Right kidney (tissue), 1 donor: ENCODE data around the gene TEX53.
A peak's percentile ranks its signal among the peaks of the same experiment; 100 is the strongest.

Source experiments
- DNase-seq: peaks from one replicate; pipeline ENCODE4 v3.0.0-alpha.2; 2016

TEX53 gene

GRCh38 chr9:114638404-114638803, 19.2 kb downstream of the TEX53 start:
- DNase-seq, result no peak

GRCh38 chr9:114634387-114634786, 23.2 kb downstream of the TEX53 start:
- DNase-seq, result no peak

GRCh38 chr9:114633438-114634089, 24.0 kb downstream of the TEX53 start:
- no peak for DNase-seq

GRCh38 chr9:114631166-114631565, 26.4 kb downstream of the TEX53 start:
- DNase-seq, result no peak

- no peak for DNase-seq
Measured at GRCh38 chr9:114629563-114630090, 28.0 kb downstream of the TEX53 start.

- no peak for DNase-seq
Measured at GRCh38 chr9:114627553-114627952, 30.1 kb downstream of the TEX53 start.

- no peak for DNase-seq
Measured at GRCh38 chr9:114626415-114627020, 31.1 kb downstream of the TEX53 start.

- no peak for DNase-seq
Measured at GRCh38 chr9:114624677-114625076, 32.9 kb downstream of the TEX53 start.

- no peak for DNase-seq
Measured at GRCh38 chr9:114621975-114622609, 35.5 kb downstream of the TEX53 start.

- DNase-seq, result no peak
Measured at GRCh38 chr9:114621561-114621960, 36.0 kb downstream of the TEX53 start.

- peak; percentile 25 for DNase-seq
Measured at GRCh38 chr9:114619191-114619761, 38.3 kb downstream of the TEX53 start.

- no peak for DNase-seq
Measured at GRCh38 chr9:114616684-114617520, 40.7 kb downstream of the TEX53 start.

- DNase-seq, result no peak
Measured at GRCh38 chr9:114614373-114614772, 43.2 kb downstream of the TEX53 start.

GRCh38 chr9:114613919-114614318, 43.7 kb downstream of the TEX53 start:
- no peak for DNase-seq

- no peak for DNase-seq
Measured at GRCh38 chr9:114613087-114613486, 44.5 kb downstream of the TEX53 start.

GRCh38 chr9:114612272-114612923, 45.2 kb downstream of the TEX53 start:
- DNase-seq, result no peak

- peak; percentile 88 for DNase-seq
Measured at GRCh38 chr9:114611516-114612271, 45.9 kb downstream of the TEX53 start.

GRCh38 chr9:114608525-114608796, 49.1 kb downstream of the TEX53 start:
- DNase-seq, result no peak

- no peak for DNase-seq
Measured at GRCh38 chr9:114607671-114608524, 49.7 kb downstream of the TEX53 start.

- DNase-seq, result no peak
Measured at GRCh38 chr9:114606597-114607207, 50.9 kb downstream of the TEX53 start.
